HG03108 (cell line): ENCODE measurements around the gene PARP15.
"Not testable (repeated sequence)": the region's sequence is repeated elsewhere in the genome, so short reads cannot be mapped to it uniquely, and the experiment has no call there.

Experiments used
- ATAC-seq: cut with Tn5 transposase; IDR thresholded peaks from one replicate; pipeline ENCODE4 v1.9.1; 2021; ENCODE audit warnings: moderate library complexity; ENCODE audit not compliant: unreplicated experiment

The PARP15 gene

DNA sequence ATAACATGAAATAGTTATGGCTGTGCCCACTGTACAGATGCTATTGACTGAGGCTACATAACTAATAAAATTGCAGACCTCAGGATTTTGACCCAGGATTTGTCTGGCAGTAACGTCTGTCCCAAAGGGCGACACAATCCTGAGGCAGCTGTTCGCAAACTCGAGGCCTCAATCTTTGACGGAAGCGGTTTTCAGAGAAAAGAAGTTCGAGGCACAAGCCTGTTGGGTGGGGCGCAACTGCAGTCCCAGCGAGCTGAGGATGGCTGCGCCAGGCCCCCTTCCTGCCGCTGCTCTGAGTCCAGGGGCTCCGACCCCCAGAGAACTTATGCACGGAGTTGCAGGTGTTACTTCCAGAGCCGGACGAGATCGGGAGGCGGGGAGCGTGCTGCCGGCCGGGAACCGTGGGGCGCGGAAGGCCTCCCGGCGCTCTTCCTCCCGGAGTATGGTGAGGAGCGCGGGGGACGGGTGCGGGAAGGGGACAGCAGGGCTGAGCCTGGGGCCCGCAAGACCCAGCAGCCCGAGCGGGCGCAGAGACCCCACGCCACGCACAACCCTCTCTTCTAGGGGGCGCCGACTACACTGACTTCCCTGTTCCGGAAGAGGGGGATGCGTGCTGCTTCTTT, at the start of gene PARP15:
TSS of gene PARP15 (plus strand) at position 242 of the 623 bp plus-strand sequence. CDS start at position 260, 18 bp downstream.
- ATAC-seq, result no peak

DNA sequence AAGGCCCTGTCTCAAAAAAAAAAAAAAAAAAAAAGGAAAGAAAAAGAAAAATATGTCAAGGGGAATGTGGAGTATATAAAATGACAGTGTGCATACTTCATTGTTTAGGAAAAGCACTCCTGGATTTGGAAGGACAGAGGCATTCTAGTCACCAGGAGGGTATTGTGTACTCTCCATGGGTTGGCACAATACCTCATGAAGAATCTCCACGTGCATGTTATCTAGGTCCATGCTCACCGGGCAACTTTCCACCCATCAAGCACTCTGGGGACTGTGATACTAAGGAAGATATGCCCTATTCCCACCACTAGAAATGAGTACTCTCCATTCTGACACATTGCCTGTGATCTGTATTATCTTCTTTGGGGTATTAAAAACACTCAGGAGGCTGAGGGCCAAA, 47.3 kb upstream of the PARP15 start:
- no peak for ATAC-seq

DNA sequence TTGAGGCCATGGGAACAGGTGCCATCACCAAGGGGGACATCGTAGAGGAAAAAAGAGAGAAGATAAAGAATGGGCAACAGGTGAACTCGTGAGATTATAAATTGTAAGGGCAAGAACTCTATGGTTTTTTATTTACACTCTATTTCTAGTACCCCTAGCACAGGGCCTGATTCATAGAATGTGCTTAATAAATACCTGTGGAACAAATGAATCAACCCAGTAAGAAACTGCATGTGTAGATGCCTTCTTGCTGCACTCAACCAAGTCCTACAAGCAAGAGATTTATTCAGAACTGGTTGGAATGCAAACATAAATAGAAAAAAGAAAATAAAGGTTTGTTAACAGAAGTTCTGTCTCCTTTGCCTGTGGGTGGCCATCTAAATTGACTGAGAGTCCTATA, 44.0 kb upstream of the PARP15 start:
- ATAC-seq, result no peak

DNA sequence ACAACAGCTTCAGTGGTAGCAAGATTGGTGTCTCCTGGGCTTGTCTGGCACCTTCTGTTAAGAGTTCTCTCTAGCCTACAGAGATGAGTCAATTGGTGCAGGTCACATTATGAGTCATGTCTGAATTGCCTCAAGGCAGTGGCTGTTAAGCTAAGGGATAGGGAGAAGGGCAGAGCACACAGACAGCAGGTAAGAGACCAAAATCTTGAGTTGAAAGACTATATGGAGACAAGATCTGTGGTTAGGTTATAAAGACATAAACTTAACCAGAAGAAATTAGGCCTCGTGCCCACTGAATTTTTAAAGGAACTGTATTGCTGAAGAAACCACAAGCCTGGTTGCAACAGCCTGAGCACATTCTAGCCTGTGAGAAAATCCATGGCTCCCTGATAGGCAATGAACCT, 43.5 kb upstream of the PARP15 start:
- ATAC-seq, result peak; percentile 98

DNA sequence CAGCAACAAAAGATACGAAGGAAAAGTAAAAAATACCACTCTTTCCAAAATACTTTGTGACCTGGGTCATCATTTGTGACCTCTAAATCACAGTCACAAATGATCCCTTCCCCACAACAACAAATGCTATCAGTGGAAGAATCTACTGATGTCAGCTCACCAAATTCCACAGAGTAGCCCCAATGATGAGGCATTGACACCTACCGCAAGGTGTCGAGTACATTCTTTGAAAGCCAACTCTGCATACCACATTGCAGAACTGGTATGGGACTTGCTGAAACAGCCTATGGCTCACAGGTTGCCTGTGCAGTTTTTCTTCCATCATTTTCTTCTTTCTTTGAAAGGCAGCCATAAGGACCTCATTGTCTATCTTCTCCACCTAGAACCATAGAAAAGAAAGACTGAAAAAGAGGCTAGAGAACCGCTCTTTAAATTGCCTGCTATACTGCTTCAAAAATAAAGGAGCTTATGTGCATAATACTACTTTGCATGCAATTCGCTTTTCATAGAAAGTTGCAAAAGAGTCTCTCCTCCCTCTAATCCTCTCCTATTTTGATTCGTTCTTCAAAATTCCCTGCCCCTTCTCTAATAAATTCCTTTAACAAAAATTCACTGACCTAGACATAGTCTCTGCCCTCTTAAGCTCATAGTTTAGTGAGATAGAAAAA, 41.4 kb upstream of the PARP15 start:
- no peak for ATAC-seq

DNA sequence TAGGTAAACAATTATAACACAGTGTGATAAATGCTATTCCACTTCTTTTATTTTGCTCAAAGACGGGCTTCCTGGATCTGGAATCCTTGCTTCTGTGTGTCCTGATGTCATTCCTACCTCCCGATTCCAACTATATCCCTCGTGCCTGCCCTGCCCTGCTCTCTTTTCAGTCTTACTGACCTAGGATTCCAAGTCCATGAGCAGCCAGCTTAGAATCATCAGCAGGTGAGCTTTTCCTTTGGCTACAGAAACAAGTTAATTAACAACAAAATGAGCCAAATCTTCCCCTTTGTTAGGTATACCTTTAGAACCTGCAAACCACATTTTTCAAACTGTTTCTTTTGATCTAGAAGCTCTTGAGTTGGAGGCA, 40.8 kb upstream of the PARP15 start:
- ATAC-seq, result no peak

DNA sequence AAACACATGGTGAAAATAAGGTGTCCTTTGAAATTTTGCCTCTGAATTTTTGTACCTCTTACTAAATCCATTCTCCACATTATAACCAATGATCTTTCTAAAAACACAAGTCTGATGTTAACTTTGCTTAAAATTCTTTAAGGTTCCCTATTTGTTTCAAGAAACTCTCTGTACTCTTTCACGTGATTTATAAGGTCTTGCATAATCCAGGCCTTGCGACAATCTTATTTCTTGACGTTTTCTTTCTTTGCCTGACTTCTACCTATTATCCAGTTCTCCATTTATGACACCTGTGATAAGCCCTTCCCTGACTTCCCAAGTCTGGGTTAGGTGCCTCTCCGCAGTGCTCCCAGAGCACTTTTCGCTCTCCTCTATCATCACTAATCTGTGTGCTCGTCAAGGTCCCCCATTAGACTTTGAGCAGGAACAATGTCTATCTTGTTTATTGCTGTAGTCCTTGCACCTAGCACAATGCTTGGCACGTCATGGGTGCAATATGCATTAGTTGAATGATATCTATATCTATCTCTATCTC, 38.4 kb upstream of the PARP15 start:
- no peak for ATAC-seq

DNA sequence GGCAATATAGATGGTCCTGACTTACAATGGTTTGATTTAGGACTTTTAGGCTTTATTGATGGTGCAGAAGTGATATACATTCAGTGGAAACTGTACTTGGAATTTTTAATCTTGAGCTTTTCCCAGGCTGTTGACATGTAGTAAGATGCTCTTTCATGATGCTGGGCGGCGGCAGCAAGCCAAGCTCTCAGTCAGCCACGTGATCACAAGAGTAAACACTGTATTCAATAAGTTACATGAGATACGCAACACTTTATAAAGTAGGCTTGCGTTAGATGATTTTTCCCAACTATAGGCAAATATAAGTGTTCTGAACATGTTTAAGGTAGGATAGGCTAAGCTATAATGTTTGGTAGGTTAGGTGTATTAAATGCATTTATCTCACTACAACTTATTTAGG, 31.3 kb upstream of the PARP15 start:
- ATAC-seq, result no peak

DNA sequence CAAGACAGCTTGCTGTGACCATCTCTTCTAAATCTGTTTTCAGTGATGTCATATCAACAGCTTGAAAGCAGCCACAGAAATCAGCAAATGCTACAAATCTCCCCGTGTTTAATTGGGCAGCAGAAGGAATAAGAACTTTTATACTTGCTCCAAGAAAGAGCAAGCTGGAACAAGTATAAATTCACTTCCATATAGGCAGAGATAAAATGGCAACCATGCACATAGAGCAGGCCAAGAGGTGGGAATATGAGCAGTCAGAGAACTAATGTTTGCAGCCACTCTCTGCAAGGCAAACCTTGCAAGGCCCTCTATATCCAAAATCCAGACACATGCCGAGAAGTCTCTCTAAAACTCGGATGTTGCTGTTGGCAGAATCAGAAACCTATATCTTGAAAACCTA, 29.4 kb upstream of the PARP15 start:
- no peak for ATAC-seq

DNA sequence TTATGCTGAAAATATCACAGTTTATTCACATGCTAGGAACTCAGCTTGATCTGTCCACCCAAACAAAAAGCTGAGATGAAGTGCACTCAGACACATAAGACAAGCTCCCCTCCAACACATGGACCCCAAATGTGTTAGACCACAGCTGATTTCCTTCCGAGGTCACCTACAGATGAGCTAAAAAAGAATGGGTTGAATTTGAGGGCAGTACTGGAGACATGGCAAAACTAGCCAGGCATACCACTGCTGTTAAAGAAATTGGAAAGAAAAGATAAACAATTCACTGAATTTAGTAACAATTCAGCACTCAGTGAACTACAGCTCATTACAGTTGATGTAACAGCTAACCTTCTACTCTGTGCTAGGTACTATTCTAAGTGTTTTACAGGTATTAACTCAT, 28.8 kb upstream of the PARP15 start:
- no peak for ATAC-seq

DNA sequence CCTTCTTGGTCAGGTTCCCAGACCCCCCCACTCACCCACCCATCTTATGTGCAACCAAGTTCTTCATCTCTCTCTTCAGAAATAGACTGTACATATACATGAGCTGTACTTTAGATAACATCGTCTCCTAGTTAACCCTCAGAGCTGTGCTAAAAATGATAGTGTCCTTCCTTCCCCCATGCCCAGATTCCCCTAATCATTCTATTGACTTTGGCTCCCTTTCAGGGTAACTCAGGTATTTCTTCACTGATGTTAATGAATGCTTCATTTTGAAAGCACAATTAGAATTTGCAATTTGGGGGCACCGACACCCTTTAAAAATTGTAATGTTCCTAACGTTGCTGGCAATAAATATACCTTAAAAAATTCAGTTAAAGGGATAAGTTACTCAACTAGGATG, 24.3 kb upstream of the PARP15 start:
- no peak for ATAC-seq

DNA sequence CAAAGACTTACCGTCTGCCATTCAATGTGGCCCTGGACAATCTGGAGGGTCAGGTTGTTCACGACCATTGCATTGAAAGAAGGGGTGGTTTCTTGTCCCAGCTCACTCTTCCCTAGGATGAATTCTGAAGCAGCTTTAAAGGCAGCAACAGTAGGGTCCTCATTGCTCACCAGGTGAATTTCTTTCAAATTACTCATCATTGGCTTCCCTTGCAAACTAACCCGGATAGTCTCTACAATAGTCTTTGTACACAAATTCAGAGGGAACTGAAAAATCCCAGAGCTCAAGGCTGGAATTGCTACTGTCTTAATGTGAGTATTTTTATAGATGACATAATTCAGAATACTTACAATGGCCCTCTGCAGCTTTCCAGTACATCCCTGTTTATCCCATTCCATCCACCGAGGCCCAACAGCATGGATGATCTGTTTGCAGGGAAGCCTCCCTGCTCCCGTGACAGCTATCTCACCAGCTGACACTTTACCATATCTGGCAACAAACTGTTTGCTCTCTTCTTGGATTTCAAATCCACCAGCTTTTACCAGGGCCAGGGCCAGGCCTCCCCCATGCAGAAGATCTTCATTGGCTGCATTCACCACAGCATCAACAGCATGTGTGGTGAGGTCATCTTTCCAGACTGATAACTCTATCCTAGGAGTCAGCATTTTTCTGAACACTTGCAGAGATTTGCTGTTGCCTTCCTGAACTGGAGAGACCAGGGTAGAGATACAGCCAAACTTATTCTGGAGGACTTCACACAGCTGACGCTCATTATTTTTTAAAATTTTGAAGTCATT, 22.0 kb upstream of the PARP15 start:
- ATAC-seq, result no peak

DNA sequence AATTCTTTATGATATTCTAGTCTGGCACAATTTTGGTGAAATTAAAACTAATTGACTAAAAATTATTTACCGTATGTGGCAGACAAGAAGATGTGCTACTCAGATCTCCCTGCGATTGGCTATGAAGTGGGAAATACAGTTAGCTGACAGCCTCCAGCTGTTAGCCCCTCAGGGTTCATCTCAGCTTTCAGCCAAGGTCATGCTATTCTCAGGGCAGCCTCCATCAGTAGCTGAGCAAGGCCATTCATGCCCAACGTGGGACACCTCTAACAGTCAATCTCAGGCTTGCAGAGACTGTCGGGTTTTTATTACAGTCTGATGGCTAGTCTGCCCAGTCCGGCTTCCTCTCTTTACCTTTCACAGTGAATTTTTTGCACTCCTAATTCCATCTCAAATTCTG, 20.1 kb upstream of the PARP15 start:
- no peak for ATAC-seq

DNA sequence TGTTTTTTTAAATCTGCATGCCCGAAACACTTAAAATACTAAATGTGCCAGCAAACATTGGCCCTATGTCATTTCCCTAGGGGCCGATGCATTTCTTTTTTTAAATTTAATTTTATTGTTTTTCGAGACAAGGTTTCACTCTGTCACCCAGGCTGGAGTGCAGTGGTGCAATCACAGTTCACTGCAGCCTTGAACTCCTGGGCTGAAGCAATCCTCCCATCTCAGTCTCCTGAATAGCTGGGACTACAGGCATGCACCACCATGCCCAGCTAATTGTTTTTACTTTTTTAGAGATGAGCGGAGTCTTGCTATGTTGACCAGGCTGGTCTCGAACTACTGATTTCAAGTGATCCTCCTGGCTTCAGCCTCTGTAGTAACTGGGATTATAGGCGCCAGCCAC, 18.8 kb upstream of the PARP15 start:
- ATAC-seq, result no peak

DNA sequence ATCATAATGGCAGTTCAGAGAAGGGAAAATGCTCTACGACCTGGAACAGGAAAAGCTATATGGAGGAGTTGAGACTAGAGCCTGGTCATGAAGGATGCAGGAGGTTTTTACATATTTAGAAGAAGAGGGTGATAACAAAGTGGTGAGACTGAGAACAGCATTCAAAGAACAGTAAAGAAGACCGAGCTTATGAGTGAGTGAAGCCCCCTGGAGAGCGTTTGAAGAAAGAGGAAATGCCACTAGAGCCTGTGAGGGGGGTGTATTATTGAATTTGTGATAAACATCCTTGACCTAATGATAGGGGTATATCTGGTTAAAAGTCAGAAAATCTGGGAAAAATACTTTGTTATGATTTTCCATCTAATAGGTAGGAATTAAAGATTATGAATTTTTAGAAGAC, 17.5 kb upstream of the PARP15 start:
- no peak for ATAC-seq

DNA sequence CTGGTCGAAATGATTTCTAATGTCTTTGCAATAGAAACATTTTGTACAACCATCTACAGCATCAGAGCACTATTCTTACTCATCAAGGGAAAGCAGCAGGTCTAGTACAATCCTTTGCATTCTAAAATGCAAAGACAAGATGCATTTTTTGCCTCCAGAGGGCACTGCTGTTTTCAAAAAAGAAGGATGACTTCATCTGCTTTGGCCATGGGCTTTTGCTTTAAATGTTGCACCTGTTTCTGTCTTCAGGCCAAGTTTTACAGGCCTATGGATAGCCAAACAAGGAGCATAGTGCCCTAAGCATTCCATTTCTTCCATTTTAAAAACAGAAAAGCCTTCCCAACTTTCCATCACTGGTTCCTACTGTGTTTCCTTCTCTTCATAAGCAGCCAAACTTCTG, 16.8 kb upstream of the PARP15 start:
- no peak for ATAC-seq

DNA sequence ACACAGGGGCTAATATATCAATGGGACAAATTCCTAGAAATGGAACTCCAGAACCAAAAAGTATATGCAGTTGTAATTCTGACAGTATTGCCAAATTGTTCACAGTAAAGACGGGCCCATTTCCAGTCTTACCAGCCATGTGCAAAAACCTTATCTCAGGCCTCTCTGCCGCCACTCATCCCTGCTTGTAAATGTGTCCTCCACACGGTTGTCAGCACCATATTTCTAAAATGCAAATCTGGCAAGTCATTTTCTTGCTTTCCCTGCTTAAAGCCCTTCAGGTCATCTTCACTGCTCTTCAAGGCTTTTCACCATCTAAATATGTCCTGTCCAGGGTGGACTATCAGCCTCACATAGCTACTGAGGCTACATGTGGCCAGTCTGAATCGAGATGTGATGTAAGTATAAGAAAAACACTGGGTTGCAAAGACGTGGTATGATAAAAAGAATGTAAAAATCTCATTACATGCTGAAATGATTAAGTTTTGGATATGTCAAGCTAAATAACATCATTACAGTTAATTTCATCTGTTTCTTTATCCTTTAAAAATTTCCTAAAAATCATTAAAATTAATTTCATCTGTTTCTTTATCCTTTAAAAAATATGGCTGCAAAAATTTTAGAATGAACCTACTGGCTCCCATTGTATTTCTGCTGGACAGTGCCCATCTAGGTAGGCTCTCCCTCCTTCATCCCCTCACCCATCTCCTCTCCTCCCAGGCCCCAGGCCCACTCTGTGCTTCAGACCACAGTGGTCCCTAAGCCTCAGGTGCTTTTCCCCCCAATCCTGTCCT, 14.3 kb upstream of the PARP15 start:
- no peak for ATAC-seq

DNA sequence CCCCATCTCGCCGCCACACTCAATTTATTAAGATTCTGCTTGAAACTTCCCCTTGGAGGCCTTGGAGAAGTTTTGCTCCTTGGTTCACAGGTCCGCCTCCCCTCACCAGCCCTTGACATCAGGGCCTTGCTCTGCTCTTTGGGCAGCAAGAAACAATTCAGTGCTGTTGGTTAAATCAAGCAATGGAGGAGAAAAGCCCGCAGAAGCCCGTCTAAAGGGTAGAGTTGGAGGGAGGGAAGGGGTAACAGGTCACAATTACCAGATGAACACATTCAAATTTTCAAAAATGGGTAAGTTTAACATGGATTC, 13.8 kb upstream of the PARP15 start:
- no peak for ATAC-seq

DNA sequence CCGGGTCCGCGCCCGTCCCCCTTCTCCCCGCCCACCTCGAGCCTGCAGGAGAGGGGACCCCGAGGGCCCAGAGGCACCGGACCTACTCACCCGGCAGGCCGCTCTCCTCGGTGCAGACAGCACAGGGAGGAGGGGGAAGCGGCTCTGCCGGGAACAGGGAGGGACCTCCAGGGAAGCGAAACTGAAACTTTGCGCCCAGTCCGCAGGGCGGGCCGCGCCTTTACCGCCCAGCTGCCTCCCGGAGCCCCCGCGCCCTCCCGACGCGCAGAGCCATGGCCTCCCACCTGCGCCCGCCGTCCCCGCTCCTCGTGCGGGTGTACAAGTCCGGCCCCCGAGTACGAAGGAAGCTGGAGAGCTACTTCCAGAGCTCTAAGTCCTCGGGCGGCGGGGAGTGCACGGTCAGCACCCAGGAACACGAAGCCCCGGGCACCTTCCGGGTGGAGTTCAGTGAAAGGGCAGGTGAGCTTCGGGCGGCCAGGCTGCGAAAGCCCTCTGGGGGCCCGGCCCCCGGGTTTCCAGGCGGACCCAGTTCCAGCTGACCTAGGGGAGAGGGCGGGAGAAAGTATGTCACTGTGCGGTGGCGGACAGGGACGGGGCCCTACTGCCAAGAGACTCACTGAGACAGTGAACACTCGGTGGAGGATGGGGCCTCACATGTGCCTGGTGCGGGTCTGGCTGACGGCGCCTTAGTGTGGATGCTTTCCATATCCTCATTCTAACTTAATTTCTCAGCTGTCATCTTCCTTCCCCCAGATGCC, 13.1 kb upstream of the PARP15 start, which contains the start of the genes DTX3L and PARP9:
TSS of gene DTX3L (plus strand) at position 184 of the 758 bp plus-strand sequence. CDS start at position 273, 89 bp downstream.
TSS of gene PARP9 (minus strand) at position 146 of the 758 bp plus-strand sequence. CDS start 4,680 bp downstream, outside the sequence.
- peak; percentile 55 for ATAC-seq

DNA sequence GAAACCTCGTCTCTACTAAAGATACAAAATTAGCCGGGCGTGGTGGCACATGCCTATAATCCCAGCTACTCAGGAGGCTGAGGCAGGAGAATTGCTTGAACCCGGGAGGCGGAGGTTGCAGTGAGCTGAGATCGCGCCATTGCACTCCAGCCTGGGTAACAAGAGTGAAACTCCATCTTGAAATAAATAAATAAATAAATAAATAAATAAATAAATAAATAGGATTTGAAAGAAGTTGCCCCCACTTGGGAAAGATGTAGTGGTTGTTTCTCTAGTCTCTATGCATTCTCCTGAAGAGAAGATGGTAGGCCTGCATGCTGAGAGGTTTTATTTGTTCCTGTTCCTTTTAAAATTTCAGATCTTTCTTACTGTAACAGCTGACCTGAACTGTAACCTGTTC, 9.3 kb upstream of the PARP15 start:
- not testable (repeated sequence) for ATAC-seq
